TTC549 (cell line): ENCODE measurements around the gene GLIPR1L2.
"Not testable (repeated sequence)": the region's sequence is repeated elsewhere in the genome, so short reads cannot be mapped to it uniquely, and the experiment has no call there.

Experiments
- FAIRE-seq: peaks from 2 replicates; lab custom pipeline; 2012; peaks lifted over from hg19 to GRCh38; lab: Jason Lieb, UNC

GLIPR1L2 gene

GRCh38 chr12:75437564-75437963 lies 46.7 kb downstream of the GLIPR1L2 start:
- no peak for FAIRE-seq

GRCh38 chr12:75438059-75438754 lies 47.3 kb downstream of the GLIPR1L2 start:
- FAIRE-seq, result no peak

- no peak for FAIRE-seq
These were observed 48.2 kb downstream of the GLIPR1L2 start for GRCh38 chr12:75439048-75439447.

- FAIRE-seq, result no peak
These were observed 49.0 kb downstream of the GLIPR1L2 start for GRCh38 chr12:75439930-75440329.

- not testable (repeated sequence) for FAIRE-seq
These were observed 51.0 kb downstream of the GLIPR1L2 start for GRCh38 chr12:75441687-75442449.

- not testable (repeated sequence) for FAIRE-seq
These were observed 51.6 kb downstream of the GLIPR1L2 start for GRCh38 chr12:75442454-75442853.

- no peak for FAIRE-seq
These were observed 52.8 kb downstream of the GLIPR1L2 start for GRCh38 chr12:75443709-75444108.

GRCh38 chr12:75444429-75445136 lies 53.7 kb downstream of the GLIPR1L2 start:
- FAIRE-seq, result no peak

- FAIRE-seq, result not testable (repeated sequence)
These were observed 54.2 kb downstream of the GLIPR1L2 start for GRCh38 chr12:75445137-75445507.

- FAIRE-seq, result no peak
These were observed 56.0 kb downstream of the GLIPR1L2 start for GRCh38 chr12:75446857-75447256.

GRCh38 chr12:75447691-75448393 lies 57.0 kb downstream of the GLIPR1L2 start:
- FAIRE-seq, result no peak

- FAIRE-seq, result no peak
These were observed 61.9 kb downstream of the GLIPR1L2 start for GRCh38 chr12:75452675-75453330.

- FAIRE-seq, result no peak
These were observed 65.0 kb downstream of the GLIPR1L2 start for GRCh38 chr12:75455839-75456238.

GRCh38 chr12:75457191-75457590 lies 66.3 kb downstream of the GLIPR1L2 start:
- FAIRE-seq, result no peak

GRCh38 chr12:75457866-75458265 lies 67.0 kb downstream of the GLIPR1L2 start:
- FAIRE-seq, result not testable (repeated sequence)

GRCh38 chr12:75459755-75460154 lies 68.9 kb downstream of the GLIPR1L2 start:
- no peak for FAIRE-seq

GRCh38 chr12:75460204-75460603 lies 69.3 kb downstream of the GLIPR1L2 start:
- no peak for FAIRE-seq

- FAIRE-seq, result no peak
These were observed 81.3 kb downstream of the GLIPR1L2 start for GRCh38 chr12:75471902-75472890.

- no peak for FAIRE-seq
These were observed 83.2 kb downstream of the GLIPR1L2 start for GRCh38 chr12:75474116-75474515.

- FAIRE-seq, result no peak
These were observed 85.2 kb downstream of the GLIPR1L2 start for GRCh38 chr12:75476071-75476470.

GRCh38 chr12:75477137-75477536 lies 86.2 kb downstream of the GLIPR1L2 start:
- FAIRE-seq, result no peak
